SH-SY5Y (cell line): Measurements from ENCODE around the gene NMUR2.

Experiments
- GATA2 ChIP-seq: IDR thresholded peaks from 2 replicates; pipeline ENCODE4 v1.6.1; 2011; ENCODE audit warnings: mild to moderate bottlenecking, low read depth, low read length
- GATA3 ChIP-seq: IDR thresholded peaks from 2 replicates; pipeline ENCODE4 v1.6.1; 2011; ENCODE audit warnings: low read depth, mild to moderate bottlenecking, low read length, moderate library complexity

GRCh38 chr5:152388610-152389009, 16.5 kb downstream of the NMUR2 start:
- TF ChIP-seq GATA2, result no peak
- no peak for TF ChIP-seq GATA3
